Brain microvascular endothelial cell (primary cell): ENCODE measurements around the gene YTHDF1.

Experiments used
- DNase-seq: peaks from one replicate; pipeline ENCODE4 v3.0.0-alpha.2; 2020
- H3K27ac ChIP-seq: fragments of 250-450 bp; sonication (Bioruptor Pico); 2 replicates; pipeline ENCODE4 v1.5.1; 2020; ENCODE audit warnings: mild to moderate bottlenecking, moderate library complexity
- H3K27me3 ChIP-seq: fragments of 250-450 bp; sonication (Bioruptor Pico); replicated peaks from 2 replicates; pipeline ENCODE4 v1.5.1; 2020; ENCODE audit warnings: mild to moderate bottlenecking
- H3K36me3 ChIP-seq: fragments of 250-450 bp; sonication (Bioruptor Pico); replicated peaks from 2 replicates; pipeline ENCODE4 v1.5.1; 2020; ENCODE audit warnings: mild to moderate bottlenecking
- H3K4me3 ChIP-seq: 2 replicates; pipeline ENCODE4 v1.5.1; 2011; ENCODE audit warnings: low read depth, mild to moderate bottlenecking, control low read depth, low read length, moderate library complexity
- in situ Hi-C: cut with HindIII; loops from 2 replicates; pipeline ENCODE4 v1.10.0; 2017; ENCODE audit warnings: low sequenced_read_pairs, low pct_ligation_motif_present
- TF ChIP-seq, protein P1 (sequence below): IDR thresholded peaks from 2 replicates; pipeline ENCODE4 v1.5.1; 2011; ENCODE audit warnings: low read depth, mild to moderate bottlenecking, moderate library complexity, low read length, control low read depth, inconsistent platforms; ENCODE audit errors: missing control alignments

The YTHDF1 gene

DNA sequence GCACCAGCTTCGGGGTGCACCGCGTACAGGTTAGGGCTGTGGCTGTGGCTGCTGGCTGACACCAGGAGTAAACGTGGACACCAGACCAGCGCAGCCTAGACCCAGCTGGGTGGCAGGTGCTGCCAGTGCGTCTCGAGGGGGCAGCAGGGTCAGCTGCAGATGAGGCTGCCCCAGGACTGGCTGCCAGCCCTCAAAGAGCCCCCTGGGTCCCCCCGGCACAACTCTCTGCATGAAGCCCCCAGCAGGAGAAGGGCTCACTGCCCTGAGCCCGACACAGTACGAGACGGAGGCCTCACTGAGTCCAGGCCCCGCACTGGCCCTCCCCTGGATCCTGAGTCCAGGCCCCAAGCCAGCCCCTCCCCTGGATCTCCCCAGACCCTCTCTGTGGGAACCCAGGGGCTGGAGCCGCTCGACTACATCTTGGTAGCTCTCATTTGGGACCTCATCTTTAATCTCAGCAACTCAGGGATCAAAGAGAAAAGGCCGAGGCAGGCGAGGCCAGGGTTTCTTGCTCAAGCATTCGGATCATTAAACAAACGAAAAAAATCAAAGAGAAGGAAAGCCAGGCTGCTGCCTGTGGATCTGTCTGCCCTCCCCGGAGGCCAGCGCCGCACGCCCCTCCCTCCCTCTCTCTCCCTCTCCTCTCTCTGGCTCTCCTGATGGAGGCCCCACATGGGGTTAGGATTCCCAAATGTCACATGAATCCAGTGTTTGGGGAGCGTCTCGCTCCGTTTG, 45.3 kb upstream of the YTHDF1 start:
- peaks cover 44% of the 10 kb centered on the region for H3K27me3 ChIP-seq
- no peak overlapping the region for H3K4me3 ChIP-seq
- no peak overlapping the region for H3K27ac ChIP-seq
- TF ChIP-seq, protein P1, sequence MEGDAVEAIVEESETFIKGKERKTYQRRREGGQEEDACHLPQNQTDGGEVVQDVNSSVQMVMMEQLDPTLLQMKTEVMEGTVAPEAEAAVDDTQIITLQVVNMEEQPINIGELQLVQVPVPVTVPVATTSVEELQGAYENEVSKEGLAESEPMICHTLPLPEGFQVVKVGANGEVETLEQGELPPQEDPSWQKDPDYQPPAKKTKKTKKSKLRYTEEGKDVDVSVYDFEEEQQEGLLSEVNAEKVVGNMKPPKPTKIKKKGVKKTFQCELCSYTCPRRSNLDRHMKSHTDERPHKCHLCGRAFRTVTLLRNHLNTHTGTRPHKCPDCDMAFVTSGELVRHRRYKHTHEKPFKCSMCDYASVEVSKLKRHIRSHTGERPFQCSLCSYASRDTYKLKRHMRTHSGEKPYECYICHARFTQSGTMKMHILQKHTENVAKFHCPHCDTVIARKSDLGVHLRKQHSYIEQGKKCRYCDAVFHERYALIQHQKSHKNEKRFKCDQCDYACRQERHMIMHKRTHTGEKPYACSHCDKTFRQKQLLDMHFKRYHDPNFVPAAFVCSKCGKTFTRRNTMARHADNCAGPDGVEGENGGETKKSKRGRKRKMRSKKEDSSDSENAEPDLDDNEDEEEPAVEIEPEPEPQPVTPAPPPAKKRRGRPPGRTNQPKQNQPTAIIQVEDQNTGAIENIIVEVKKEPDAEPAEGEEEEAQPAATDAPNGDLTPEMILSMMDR: no peak
- DNase-seq: no peak
- no peaks in the 10 kb centered on the region for H3K36me3 ChIP-seq
- in situ Hi-C loops: no loop called here

DNA sequence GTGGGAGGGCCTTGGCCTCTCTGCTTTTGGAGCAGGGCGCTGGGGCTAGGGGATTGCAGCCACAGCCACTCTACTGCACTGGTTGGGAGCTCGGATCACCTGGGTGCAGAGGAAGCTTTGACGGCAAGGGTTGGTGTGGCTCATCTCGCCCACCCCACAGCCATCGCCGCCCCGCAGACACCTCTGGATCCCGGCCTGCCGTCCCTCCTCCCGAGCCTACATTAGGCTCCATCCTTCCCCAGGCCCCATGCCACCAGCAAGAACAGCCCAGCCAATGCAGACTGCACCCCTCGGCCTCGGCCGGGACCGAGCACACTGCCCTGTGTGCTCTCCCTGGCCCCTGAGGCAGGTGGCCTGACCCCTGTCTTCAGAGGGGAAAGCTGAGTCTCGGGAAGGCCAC, 44.6 kb upstream of the YTHDF1 start:
- in situ Hi-C loops: no loop called here
- H3K27ac ChIP-seq: no peak overlapping the region

DNA sequence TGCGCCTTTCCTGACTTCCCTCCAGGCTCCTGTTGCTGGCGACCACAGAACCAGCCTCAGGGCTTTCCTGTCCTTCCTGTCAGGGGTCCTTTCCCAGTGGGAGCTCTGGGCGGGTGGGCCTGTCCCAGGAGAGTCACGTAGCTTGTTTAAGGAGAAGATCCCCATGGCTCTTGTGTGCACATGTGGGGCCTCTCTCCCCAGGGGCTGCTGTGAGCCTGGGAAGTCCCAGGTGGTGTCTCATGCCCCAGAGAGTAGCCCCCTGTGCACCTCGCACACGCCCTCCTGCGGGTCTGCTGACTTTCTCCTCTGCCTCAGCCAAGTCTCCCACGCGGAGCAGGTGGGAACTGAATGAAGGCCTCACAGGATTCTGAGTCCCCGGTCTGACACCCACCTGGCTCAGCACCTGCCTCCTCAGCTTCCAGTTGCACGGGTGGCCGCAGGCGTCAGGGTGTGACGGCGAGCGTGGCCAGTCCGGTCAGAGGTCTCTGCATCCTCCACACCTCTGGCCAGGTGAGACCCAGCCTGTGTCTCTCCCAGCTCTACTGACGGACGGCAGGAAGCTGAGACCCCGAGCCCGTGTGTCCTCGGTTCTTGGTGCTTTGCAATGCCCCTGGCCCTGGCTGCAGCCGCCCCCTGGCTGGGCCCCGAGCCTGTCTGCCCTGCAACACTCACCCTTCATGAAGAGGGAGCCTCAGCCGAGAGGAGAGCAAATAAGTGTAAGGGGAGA, 44.0 kb upstream of the YTHDF1 start:
- peaks cover 44% of the 10 kb centered on the region for H3K27me3 ChIP-seq
- in situ Hi-C loops: no loop called here
- H3K36me3 ChIP-seq: no peaks in the 10 kb centered on the region
- no peak for DNase-seq
- no peak overlapping the region for H3K4me3 ChIP-seq
- TF ChIP-seq, protein P1: no peak
- no peak overlapping the region for H3K27ac ChIP-seq

More for the DNA sequence above, 44.6 kb upstream of the YTHDF1 start:
- TF ChIP-seq, protein P1: no peak
- DNase-seq: no peak
- peaks cover 41% of the 10 kb centered on the region for H3K27me3 ChIP-seq
- H3K4me3 ChIP-seq: no peak overlapping the region
- no peaks in the 10 kb centered on the region for H3K36me3 ChIP-seq

DNA sequence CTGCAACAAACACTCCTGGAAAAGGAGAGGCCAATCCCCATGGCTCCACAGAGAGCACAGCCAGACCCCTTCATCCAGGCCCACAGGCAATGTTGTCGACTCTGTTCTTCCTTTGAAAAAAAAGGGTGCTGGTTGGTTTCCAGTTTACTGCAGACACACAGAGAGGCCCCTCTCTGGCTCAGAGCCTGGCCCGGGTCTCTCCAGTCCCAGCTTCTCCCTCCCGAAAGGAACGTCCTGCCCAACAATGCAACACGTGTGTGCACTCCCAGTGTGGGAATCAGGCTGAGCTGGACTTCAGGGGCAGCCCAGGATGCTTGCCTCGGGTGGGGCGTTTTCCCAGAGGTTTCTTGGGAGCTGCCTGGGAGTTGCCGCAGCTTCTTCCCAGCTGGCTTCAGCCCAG, 42.9 kb upstream of the YTHDF1 start:
- Histone ChIP-seq H3K27me3 (peaks cover 49% of the 10 kb centered on the region), H3K36me3 (no peaks in the 10 kb centered on the region), H3K27ac (no peak overlapping the region), H3K4me3 (no peak overlapping the region)
- TF ChIP-seq, protein P1: no peak
- no peak for DNase-seq
- in situ Hi-C loops: no loop called here

DNA sequence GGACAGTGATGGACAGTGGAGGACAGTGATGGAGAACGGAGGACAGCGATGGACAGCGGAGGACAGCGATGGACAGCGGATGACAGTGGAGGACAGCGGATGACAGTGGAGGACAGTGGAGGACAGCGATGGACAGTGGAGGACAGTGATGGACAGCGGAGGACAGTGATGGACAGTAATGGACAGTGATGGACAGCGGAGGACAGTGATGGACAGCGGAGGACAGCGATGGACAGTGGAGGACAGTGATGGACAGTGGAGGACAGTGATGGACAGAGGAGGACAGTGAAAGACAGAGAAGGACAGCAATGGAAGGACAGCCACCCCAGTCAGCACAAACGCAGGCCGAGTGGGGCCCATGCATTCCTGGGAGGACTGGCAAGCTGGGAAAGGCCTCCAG, 41.7 kb upstream of the YTHDF1 start:
- in situ Hi-C loops: no loop called here
- H3K27me3 ChIP-seq: peaks cover 55% of the 10 kb centered on the region

More for the DNA sequence above, 41.7 kb upstream of the YTHDF1 start:
- TF ChIP-seq, protein P1: no peak
- Histone ChIP-seq H3K4me3 (no peak overlapping the region), H3K36me3 (no peaks in the 10 kb centered on the region), H3K27ac (no peak overlapping the region)
- no peak for DNase-seq
